Type B pancreatic cell (in vitro differentiated cells): ENCODE measurements around the gene RARS2. TPM values are rescaled to one million over a fixed set of nuclear protein-coding genes. Genes with fewer than 3 reads are reported as not detected.

Source experiments
- DNase-seq: peaks from one replicate; pipeline ENCODE4 v3.0.0; 2021; ENCODE audit warnings: mixed read lengths; ENCODE audit not compliant: unreplicated experiment; ENCODE audit errors: extremely low spot score
- H3K27ac Mint-ChIP-seq: 2 replicates; pipeline ENCODE4 v1.8.0; 2021; ENCODE audit warnings: mild to moderate bottlenecking, mixed read lengths
- H3K27me3 Mint-ChIP-seq: 2 replicates; pipeline ENCODE4 v1.8.0; 2021; ENCODE audit warnings: mixed read lengths
- H3K36me3 Mint-ChIP-seq: 2 replicates; pipeline ENCODE4 v1.8.0; 2021; ENCODE audit warnings: mixed read lengths
- H3K4me1 Mint-ChIP-seq: one replicate; pipeline ENCODE4 v1.8.0; 2021; ENCODE audit warnings: mixed read lengths; ENCODE audit not compliant: unreplicated experiment
- H3K4me3 Mint-ChIP-seq: 2 replicates; pipeline ENCODE4 v1.8.0; 2021; ENCODE audit warnings: mild to moderate bottlenecking, mixed read lengths
- H3K9me3 Mint-ChIP-seq: 2 replicates; pipeline ENCODE4 v1.8.0; 2021; ENCODE audit warnings: mixed read lengths
- CTCF ChIP-seq: fragments of 200-600 bp; sonication (generic); conservative IDR thresholded peaks from 2 replicates; pipeline ENCODE4 v1.5.0; 2021; ENCODE audit warnings: antibody characterized with exemption, mild to moderate bottlenecking
- total RNA-seq: library from RNA; stranded (reverse); gene quantifications from 2 replicates; pipeline ENCODE4 v1.2.1, GENCODE V29; 2021; ENCODE audit warnings: low replicate concordance

Gene RARS2
- total RNA-seq, 1 donor from 2014 or later, result 39.8 TPM

- Mint-ChIP-seq H3K4me3 (no peak overlapping the region), H3K36me3 (peaks cover 18% of the 10 kb centered on the region), H3K27me3 (no peaks in the 10 kb centered on the region), H3K27ac (no peak overlapping the region), H3K9me3 (no peaks in the 10 kb centered on the region), H3K4me1 (no peaks in the 10 kb centered on the region)
- no peak for TF ChIP-seq CTCF
- no peak for DNase-seq
Observed at GRCh38 chr6:87534377-87535047, 55.3 kb downstream of the RARS2 start.

- H3K4me3 Mint-ChIP-seq, result no peak overlapping the region
- TF ChIP-seq CTCF, result no peak
- no peaks in the 10 kb centered on the region for H3K27me3 Mint-ChIP-seq
- no peaks in the 10 kb centered on the region for H3K9me3 Mint-ChIP-seq
- DNase-seq, result no peak
- peaks cover 15% of the 10 kb centered on the region for H3K36me3 Mint-ChIP-seq
- H3K4me1 Mint-ChIP-seq, result no peaks in the 10 kb centered on the region
- H3K27ac Mint-ChIP-seq, result no peak overlapping the region
Observed at GRCh38 chr6:87529221-87529620, 60.6 kb downstream of the RARS2 start.

GRCh38 chr6:87522686-87523085 lies 67.1 kb downstream of the RARS2 start:
- Mint-ChIP-seq H3K4me3 (no peak overlapping the region), H3K27me3 (no peaks in the 10 kb centered on the region), H3K4me1 (no peaks in the 10 kb centered on the region), H3K9me3 (no peaks in the 10 kb centered on the region), H3K27ac (no peak overlapping the region), H3K36me3 (peaks cover 28% of the 10 kb centered on the region)
- no peak for TF ChIP-seq CTCF
- no peak for DNase-seq

- no peaks in the 10 kb centered on the region for H3K27me3 Mint-ChIP-seq
- no peak for TF ChIP-seq CTCF
- peaks cover 32% of the 10 kb centered on the region for H3K36me3 Mint-ChIP-seq
- DNase-seq, result no peak
- no peak overlapping the region for H3K4me3 Mint-ChIP-seq
- H3K27ac Mint-ChIP-seq, result no peak overlapping the region
- H3K4me1 Mint-ChIP-seq, result no peaks in the 10 kb centered on the region
- H3K9me3 Mint-ChIP-seq, result no peaks in the 10 kb centered on the region
Observed at GRCh38 chr6:87518453-87518852, 71.3 kb downstream of the RARS2 start.

GRCh38 chr6:87514831-87515230 lies 75.0 kb downstream of the RARS2 start:
- no peak for TF ChIP-seq CTCF
- H3K9me3 Mint-ChIP-seq, result no peaks in the 10 kb centered on the region
- no peak overlapping the region for H3K4me3 Mint-ChIP-seq
- H3K36me3 Mint-ChIP-seq, result peaks cover 31% of the 10 kb centered on the region
- no peaks in the 10 kb centered on the region for H3K27me3 Mint-ChIP-seq
- no peak for DNase-seq
- no peak overlapping the region for H3K27ac Mint-ChIP-seq
- no peaks in the 10 kb centered on the region for H3K4me1 Mint-ChIP-seq
